HAP-1 (cell line): Measurements from ENCODE around the gene LY9.

Experiments
- DNase-seq, 2 experiments: peaks; one replicate each; pipeline ENCODE4 v3.0.0-alpha.2; 2016 to 2020; ENCODE audit warnings: low spot score in 2 of 2
- H3K27me3 ChIP-seq: fragments of 250-450 bp; sonication (Bioruptor Pico); 2 replicates; pipeline ENCODE4 v1.5.1; 2020; ENCODE audit warnings: low read depth, mild to moderate bottlenecking, moderate library complexity
- H3K36me3 ChIP-seq: fragments of 250-450 bp; sonication (Bioruptor Pico); replicated peaks from 2 replicates; pipeline ENCODE4 v1.5.1; 2020; ENCODE audit warnings: mild to moderate bottlenecking
- H3K4me1 ChIP-seq: fragments of 250-450 bp; sonication (Bioruptor Pico); 2 replicates; pipeline ENCODE4 v1.5.1; 2020; ENCODE audit warnings: mild to moderate bottlenecking
- H3K4me3 ChIP-seq: fragments of 250-450 bp; sonication (Bioruptor Pico); 2 replicates; pipeline ENCODE4 v1.5.1; 2020; ENCODE audit warnings: mild to moderate bottlenecking, moderate library complexity
- H3K9me3 ChIP-seq: fragments of 250-450 bp; sonication (Bioruptor Pico); 2 replicates; pipeline ENCODE4 v1.5.1; 2020; ENCODE audit warnings: mild to moderate bottlenecking, moderate library complexity
- in situ Hi-C: fragments of 300-500 bp; cut with MboI; formaldehyde crosslinking; loops from 3 replicates; pipeline ENCODE4 v1.14.3; 2020; ENCODE audit warnings: low sequenced_read_pairs, inconsistent platforms, mixed read lengths

The LY9 gene

GRCh38 chr1:160758521-160758920, 37.5 kb upstream of the LY9 start:
- in situ Hi-C loops, result no loop called here
- no peaks in the 10 kb centered on the region for H3K4me1 ChIP-seq
- H3K4me3 ChIP-seq, result no peak overlapping the region
- H3K27me3 ChIP-seq, result no peaks in the 10 kb centered on the region
- DNase-seq, result no peak
- H3K36me3 ChIP-seq, result no peaks in the 10 kb centered on the region
- H3K9me3 ChIP-seq, result no peaks in the 10 kb centered on the region

- H3K9me3 ChIP-seq, result no peaks in the 10 kb centered on the region
- no peaks in the 10 kb centered on the region for H3K27me3 ChIP-seq
- no peaks in the 10 kb centered on the region for H3K4me1 ChIP-seq
- DNase-seq, result no peak
- H3K36me3 ChIP-seq, result no peaks in the 10 kb centered on the region
- no peak overlapping the region for H3K4me3 ChIP-seq
- in situ Hi-C loops, result no loop called here
Measured at GRCh38 chr1:160759740-160760139, 36.2 kb upstream of the LY9 start.

GRCh38 chr1:160761046-160761445, 34.9 kb upstream of the LY9 start:
- in situ Hi-C loops, result no loop called here
- Histone ChIP-seq H3K27me3 (no peaks in the 10 kb centered on the region), H3K9me3 (no peaks in the 10 kb centered on the region), H3K36me3 (no peaks in the 10 kb centered on the region), H3K4me3 (no peak overlapping the region), H3K4me1 (no peaks in the 10 kb centered on the region)
- no peak for DNase-seq

- Histone ChIP-seq H3K4me3 (no peak overlapping the region), H3K27me3 (no peaks in the 10 kb centered on the region), H3K9me3 (no peaks in the 10 kb centered on the region), H3K4me1 (no peaks in the 10 kb centered on the region), H3K36me3 (no peaks in the 10 kb centered on the region)
- DNase-seq, result no peak
- in situ Hi-C loops, result no loop called here
Measured at GRCh38 chr1:160761886-160762285, 34.1 kb upstream of the LY9 start.

GRCh38 chr1:160763993-160764392, 32.0 kb upstream of the LY9 start:
- Histone ChIP-seq H3K4me3 (no peak overlapping the region), H3K9me3 (no peaks in the 10 kb centered on the region), H3K27me3 (no peaks in the 10 kb centered on the region), H3K36me3 (no peaks in the 10 kb centered on the region), H3K4me1 (no peaks in the 10 kb centered on the region)
- no peak for DNase-seq
- in situ Hi-C loops, result no loop called here

GRCh38 chr1:160767395-160768294, 28.3 kb upstream of the LY9 start:
- no peaks in the 10 kb centered on the region for H3K36me3 ChIP-seq
- no peak overlapping the region for H3K4me3 ChIP-seq
- no peaks in the 10 kb centered on the region for H3K27me3 ChIP-seq
- in situ Hi-C loops, result no loop called here
- no peaks in the 10 kb centered on the region for H3K9me3 ChIP-seq
- H3K4me1 ChIP-seq, result no peaks in the 10 kb centered on the region
- no peak for DNase-seq

GRCh38 chr1:160768295-160768657, 27.7 kb upstream of the LY9 start:
- Histone ChIP-seq H3K27me3 (no peaks in the 10 kb centered on the region), H3K36me3 (no peaks in the 10 kb centered on the region), H3K9me3 (no peaks in the 10 kb centered on the region), H3K4me3 (no peak overlapping the region), H3K4me1 (no peaks in the 10 kb centered on the region)
- in situ Hi-C loops, result no loop called here
- DNase-seq, result peak in 1 of 2 experiments; percentile 62

- in situ Hi-C loops, result no loop called here
- Histone ChIP-seq H3K27me3 (no peaks in the 10 kb centered on the region), H3K4me3 (no peak overlapping the region)
Measured at GRCh38 chr1:160772331-160772730, 23.6 kb upstream of the LY9 start.

GRCh38 chr1:160773093-160773492, 22.9 kb upstream of the LY9 start:
- no peaks in the 10 kb centered on the region for H3K27me3 ChIP-seq
- no peaks in the 10 kb centered on the region for H3K9me3 ChIP-seq
- in situ Hi-C loops, result no loop called here
- no peaks in the 10 kb centered on the region for H3K4me1 ChIP-seq
- no peak for DNase-seq
- no peaks in the 10 kb centered on the region for H3K36me3 ChIP-seq
- H3K4me3 ChIP-seq, result no peak overlapping the region

More at GRCh38 chr1:160772331-160772730, 23.6 kb upstream of the LY9 start:
- Histone ChIP-seq H3K9me3 (no peaks in the 10 kb centered on the region), H3K4me1 (no peaks in the 10 kb centered on the region), H3K36me3 (no peaks in the 10 kb centered on the region)
- DNase-seq, result no peak

GRCh38 chr1:160774886-160775719, 20.9 kb upstream of the LY9 start:
- no peak for DNase-seq

GRCh38 chr1:160776178-160776577, 19.8 kb upstream of the LY9 start:
- Histone ChIP-seq H3K4me3 (no peak overlapping the region), H3K27me3 (no peaks in the 10 kb centered on the region), H3K36me3 (no peaks in the 10 kb centered on the region), H3K4me1 (no peaks in the 10 kb centered on the region), H3K9me3 (no peaks in the 10 kb centered on the region)
- DNase-seq, result no peak
- in situ Hi-C loops, result no loop called here

More at GRCh38 chr1:160774886-160775719, 20.9 kb upstream of the LY9 start:
- no peaks in the 10 kb centered on the region for H3K9me3 ChIP-seq
- H3K36me3 ChIP-seq, result no peaks in the 10 kb centered on the region
- H3K27me3 ChIP-seq, result no peaks in the 10 kb centered on the region
- no peaks in the 10 kb centered on the region for H3K4me1 ChIP-seq
- no peak overlapping the region for H3K4me3 ChIP-seq
- in situ Hi-C loops, result no loop called here

- DNase-seq, result peak; percentile 41 to 68
- in situ Hi-C loops, result no loop called here
- Histone ChIP-seq H3K9me3 (no peaks in the 10 kb centered on the region), H3K4me1 (no peaks in the 10 kb centered on the region), H3K4me3 (no peak overlapping the region), H3K27me3 (no peaks in the 10 kb centered on the region), H3K36me3 (no peaks in the 10 kb centered on the region)
Measured at GRCh38 chr1:160777486-160778089, 18.4 kb upstream of the LY9 start.

- H3K36me3 ChIP-seq, result no peaks in the 10 kb centered on the region
- in situ Hi-C loops, result no loop called here
- H3K9me3 ChIP-seq, result no peaks in the 10 kb centered on the region
- no peaks in the 10 kb centered on the region for H3K4me1 ChIP-seq
- H3K27me3 ChIP-seq, result no peaks in the 10 kb centered on the region
- no peak for DNase-seq
- no peak overlapping the region for H3K4me3 ChIP-seq
Measured at GRCh38 chr1:160778976-160779375, 17.0 kb upstream of the LY9 start.
